ENCODE results near the gene NOX3.

Gene NOX3

DNA sequence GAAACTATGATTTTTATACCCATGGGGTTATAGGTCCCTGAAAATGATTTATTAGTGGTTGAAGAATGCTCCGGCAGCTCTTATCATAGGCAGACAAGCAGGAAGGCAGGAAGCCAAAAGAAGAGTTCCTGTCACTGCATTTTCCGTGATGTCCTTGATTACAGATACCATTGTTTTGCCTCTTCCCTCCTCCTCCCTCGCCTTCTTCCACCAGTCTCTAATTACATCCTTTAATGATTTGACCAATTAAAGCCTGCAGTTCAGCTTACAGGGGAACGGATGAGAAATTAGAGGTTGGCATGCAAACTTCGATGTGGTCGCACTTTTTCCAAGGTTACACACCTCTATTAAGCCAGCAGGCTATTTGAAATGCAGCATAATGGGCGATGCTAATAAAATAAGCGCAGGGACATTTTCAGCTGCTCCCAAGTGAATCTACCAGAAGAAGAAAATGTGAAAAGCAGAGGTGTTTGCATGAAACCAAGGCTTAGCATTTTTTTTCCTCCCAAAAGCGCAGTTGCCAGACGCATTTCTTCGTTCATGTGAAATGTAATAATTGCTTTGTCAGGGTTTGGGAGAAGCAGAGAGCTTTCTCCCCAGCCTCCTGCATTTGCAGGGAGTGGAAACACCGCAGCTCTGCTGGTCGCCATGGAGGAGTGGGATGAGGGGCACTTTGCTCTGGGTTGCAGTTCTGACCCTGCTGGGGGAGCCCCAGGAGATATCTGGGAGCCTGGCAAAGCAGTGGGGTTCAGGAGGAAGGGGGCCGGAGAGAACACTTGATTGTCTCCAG is 6.0 kb downstream of the NOX3 start:
- H3K4me1 ChIP-seq (ENCODE audit: control insufficient read depth in 1 of 2, insufficient read depth in 2 of 2, low read length in 2 of 2) = no peaks in the 10 kb centered on the region
- H2BK120ac ChIP-seq (ENCODE audit: insufficient read depth, low read length, poor library complexity) = no peak overlapping the region
- no peak for DNase-seq

DNA sequence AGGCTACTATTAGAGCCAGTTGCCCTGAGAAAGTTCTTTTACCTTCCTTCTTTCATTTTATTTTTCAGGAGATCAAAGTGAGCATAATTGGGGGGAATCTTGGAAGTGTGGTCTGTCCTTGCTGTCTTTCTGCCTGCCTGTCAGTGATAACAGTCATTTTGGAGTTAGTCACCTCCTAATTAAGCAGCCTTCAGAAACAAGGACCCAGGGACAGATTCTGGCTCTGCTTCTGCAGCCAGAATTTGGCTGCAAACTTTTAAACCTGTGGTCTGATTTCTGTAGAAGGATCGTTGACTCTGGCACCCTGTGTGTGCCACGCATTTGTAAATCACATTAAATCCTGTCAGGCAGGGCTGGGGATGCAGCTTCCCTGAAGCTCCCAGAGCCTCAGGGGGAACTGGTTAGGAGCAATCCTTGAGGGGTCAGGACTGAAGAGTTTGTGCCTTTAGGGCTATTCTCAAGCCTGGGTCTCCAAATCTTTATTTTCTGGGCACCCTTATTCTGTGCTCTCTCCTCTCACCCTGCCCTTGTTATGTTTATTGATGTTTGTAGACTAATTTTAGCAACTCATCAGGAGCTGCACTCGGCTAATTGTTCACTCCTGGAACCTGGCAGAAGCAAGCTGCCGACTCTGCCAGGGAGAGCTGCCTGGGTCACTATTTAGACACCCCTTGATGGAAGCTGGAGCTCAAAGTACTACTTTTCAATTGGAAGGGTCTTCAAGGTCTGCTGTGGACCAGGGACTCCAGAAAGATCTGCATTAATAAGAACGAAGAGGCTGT is 6.8 kb downstream of the NOX3 start:
- H3K36me3 ChIP-seq (ENCODE audit: control insufficient read depth in 1 of 2, insufficient read depth in 2 of 2, low read length in 2 of 2) = no peaks in the 10 kb centered on the region
- no peaks in the 10 kb centered on the region for H3K9me3 ChIP-seq (ENCODE audit: insufficient read depth, low read depth, low read length)
- H2BK5ac ChIP-seq (ENCODE audit: low read depth, low read length, poor library complexity) = no peak overlapping the region
- WGBS (ENCODE audit: extremely low coverage, insufficient coverage, insufficient read length) = no CpG with 5 or more reads among the region's 5 CpGs
- no peaks in the 10 kb centered on the region for H3K4me1 ChIP-seq (ENCODE audit: control insufficient read depth in 1 of 2, insufficient read depth in 2 of 2, low read length in 2 of 2)
- H4K91ac ChIP-seq (ENCODE audit: low read depth, low read length) = no peak overlapping the region
- H3K18ac ChIP-seq (ENCODE audit: low read length) = no peak overlapping the region
- no peak overlapping the region for H3K4me2 ChIP-seq (ENCODE audit: low read length)
- no peak overlapping the region for H3K9ac ChIP-seq (ENCODE audit: low read length)
- H3K4me3 ChIP-seq (ENCODE audit: low read depth, low read length) = no peak overlapping the region
- no peak overlapping the region for H4K12ac ChIP-seq (ENCODE audit: low read depth, low read length)
- H2AK5ac ChIP-seq (ENCODE audit: low read length) = no peak overlapping the region
- H3K23ac ChIP-seq (ENCODE audit: low read length) = no peak overlapping the region
- H3K27ac ChIP-seq (ENCODE audit: low read depth, low read length) = no peak overlapping the region
- H2BK120ac ChIP-seq (ENCODE audit: insufficient read depth, low read length, poor library complexity) = no peak overlapping the region
- no peaks in the 10 kb centered on the region for H3K27me3 ChIP-seq (ENCODE audit: insufficient read depth, low read length)
- no peak overlapping the region for H3K14ac ChIP-seq (ENCODE audit: low read length)
- no peak overlapping the region for H3K4ac ChIP-seq (ENCODE audit: low read depth, low read length)
- H4K8ac ChIP-seq (ENCODE audit: low read depth, low read length) = no peak overlapping the region
- no peaks in the 10 kb centered on the region for H3K79me1 ChIP-seq (ENCODE audit: low read length)
- no peak overlapping the region for H2BK12ac ChIP-seq (ENCODE audit: low read length)
- H3K79me2 ChIP-seq (ENCODE audit: control insufficient read depth, insufficient read depth, low read length, poor library complexity) = no peaks in the 10 kb centered on the region
- no peak for DNase-seq
- H2AFZ ChIP-seq (ENCODE audit: insufficient read depth, low read length, poor library complexity) = no peak overlapping the region

More for the DNA sequence above, 6.0 kb downstream of the NOX3 start:
- H2AK5ac ChIP-seq (ENCODE audit: low read length) = no peak overlapping the region
- H3K79me2 ChIP-seq (ENCODE audit: control insufficient read depth, insufficient read depth, low read length, poor library complexity) = no peaks in the 10 kb centered on the region
- no peaks in the 10 kb centered on the region for H3K79me1 ChIP-seq (ENCODE audit: low read length)
- H4K91ac ChIP-seq (ENCODE audit: low read depth, low read length) = no peak overlapping the region
- H4K12ac ChIP-seq (ENCODE audit: low read depth, low read length) = no peak overlapping the region
- H3K27me3 ChIP-seq (ENCODE audit: insufficient read depth, low read length) = no peaks in the 10 kb centered on the region
- H3K4me3 ChIP-seq (ENCODE audit: low read depth, low read length) = no peak overlapping the region
- no peak overlapping the region for H3K14ac ChIP-seq (ENCODE audit: low read length)
- no peak overlapping the region for H3K18ac ChIP-seq (ENCODE audit: low read length)
- no peak overlapping the region for H3K4ac ChIP-seq (ENCODE audit: low read depth, low read length)
- WGBS (ENCODE audit: extremely low coverage, insufficient coverage, insufficient read length) = no CpG with 5 or more reads among the region's 14 CpGs
- H2AFZ ChIP-seq (ENCODE audit: insufficient read depth, low read length, poor library complexity) = no peak overlapping the region
- H4K8ac ChIP-seq (ENCODE audit: low read depth, low read length) = no peak overlapping the region
- H3K9me3 ChIP-seq (ENCODE audit: insufficient read depth, low read depth, low read length) = no peaks in the 10 kb centered on the region
- no peak overlapping the region for H2BK12ac ChIP-seq (ENCODE audit: low read length)
- H2BK5ac ChIP-seq (ENCODE audit: low read depth, low read length, poor library complexity) = no peak overlapping the region
- no peak overlapping the region for H3K23ac ChIP-seq (ENCODE audit: low read length)
- no peak overlapping the region for H3K27ac ChIP-seq (ENCODE audit: low read depth, low read length)
- no peak overlapping the region for H3K4me2 ChIP-seq (ENCODE audit: low read length)
- H3K36me3 ChIP-seq (ENCODE audit: control insufficient read depth in 1 of 2, insufficient read depth in 2 of 2, low read length in 2 of 2) = no peaks in the 10 kb centered on the region
- no peak overlapping the region for H3K9ac ChIP-seq (ENCODE audit: low read length)

DNA sequence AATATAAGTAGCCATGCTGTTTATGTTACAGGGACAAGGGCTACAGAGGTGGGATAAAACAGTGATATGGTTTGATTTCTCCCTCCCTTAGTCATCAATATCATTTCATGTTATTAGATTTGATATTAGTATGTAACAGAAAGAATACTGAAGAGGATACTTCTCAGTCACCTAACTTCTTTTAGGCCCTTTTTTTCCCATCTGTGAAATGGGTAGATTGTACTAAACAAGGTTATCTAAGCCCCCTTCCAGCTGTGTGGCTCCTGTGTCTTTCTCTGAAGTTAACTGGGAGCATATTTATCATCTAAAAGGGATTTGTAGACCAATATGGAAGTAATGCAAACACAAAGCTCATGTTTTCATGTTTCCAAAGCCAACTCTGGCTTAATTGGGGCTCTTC is 7.7 kb downstream of the NOX3 start:
- H3K27me3 ChIP-seq (ENCODE audit: insufficient read depth, low read length) = no peaks in the 10 kb centered on the region

DNA sequence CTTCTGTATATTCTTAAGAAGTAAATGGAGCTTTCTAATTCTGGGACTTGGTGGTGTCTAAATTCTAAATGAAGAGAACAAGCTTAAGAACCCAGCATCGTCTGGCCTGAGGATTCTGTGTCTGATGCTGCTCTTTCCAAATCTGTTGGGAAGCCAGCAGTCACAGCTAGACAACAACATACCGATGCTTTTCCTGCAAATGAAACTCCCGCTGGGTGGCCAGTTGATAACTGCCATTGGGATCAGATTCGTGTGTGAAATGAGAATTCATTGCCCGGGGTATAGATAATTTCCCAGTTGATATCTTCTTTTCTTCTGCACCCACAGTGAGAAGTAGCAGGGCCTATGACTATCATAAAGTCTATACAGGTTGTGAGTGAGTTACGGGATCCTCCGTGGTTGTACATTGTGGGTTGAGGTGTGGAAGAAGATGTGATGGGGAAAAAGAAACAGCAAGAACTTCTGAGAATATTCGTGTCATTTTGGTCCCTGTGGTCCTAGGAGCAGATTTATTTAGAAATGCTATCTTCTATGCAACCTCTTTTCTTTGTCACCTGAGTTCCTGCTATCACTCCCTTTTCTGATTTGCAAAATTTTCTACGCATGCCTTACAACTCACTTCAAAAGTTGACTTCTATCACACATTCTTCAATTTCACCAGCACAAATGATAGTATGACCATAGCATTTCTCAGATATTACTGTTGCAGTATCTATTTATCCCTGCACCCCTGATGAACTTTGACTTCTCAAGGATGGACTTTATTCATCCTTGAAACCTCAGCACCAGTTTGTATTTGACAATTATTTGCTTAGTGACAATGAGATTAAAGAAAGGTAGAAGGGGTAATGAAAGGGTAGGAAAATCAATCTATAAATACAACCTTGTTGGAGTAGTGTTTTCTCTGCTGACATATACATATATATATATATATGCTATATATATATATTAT is 10.4 kb downstream of the NOX3 start:
- no peak overlapping the region for H3K4me2 ChIP-seq (ENCODE audit: low read length)
- no peak overlapping the region for H2BK5ac ChIP-seq (ENCODE audit: low read depth, low read length, poor library complexity)
- H3K79me1 ChIP-seq (ENCODE audit: low read length) = no peaks in the 10 kb centered on the region
- H4K12ac ChIP-seq (ENCODE audit: low read depth, low read length) = no peak overlapping the region
- H3K23ac ChIP-seq (ENCODE audit: low read length) = no peak overlapping the region
- H3K27ac ChIP-seq (ENCODE audit: low read depth, low read length) = no peak overlapping the region
- no peak for DNase-seq
- H2AK5ac ChIP-seq (ENCODE audit: low read length) = no peak overlapping the region
- H2AFZ ChIP-seq (ENCODE audit: insufficient read depth, low read length, poor library complexity) = no peak overlapping the region
- no peak overlapping the region for H3K4me3 ChIP-seq (ENCODE audit: low read depth, low read length)
- no peaks in the 10 kb centered on the region for H3K4me1 ChIP-seq (ENCODE audit: control insufficient read depth in 1 of 2, insufficient read depth in 2 of 2, low read length in 2 of 2)
- no peak overlapping the region for H3K18ac ChIP-seq (ENCODE audit: low read length)
- H4K91ac ChIP-seq (ENCODE audit: low read depth, low read length) = no peak overlapping the region
- no peak overlapping the region for H3K14ac ChIP-seq (ENCODE audit: low read length)
- no peak overlapping the region for H2BK12ac ChIP-seq (ENCODE audit: low read length)
- H3K79me2 ChIP-seq (ENCODE audit: control insufficient read depth, insufficient read depth, low read length, poor library complexity) = no peaks in the 10 kb centered on the region
- no peaks in the 10 kb centered on the region for H3K36me3 ChIP-seq (ENCODE audit: control insufficient read depth in 1 of 2, insufficient read depth in 2 of 2, low read length in 2 of 2)
- no peak overlapping the region for H4K8ac ChIP-seq (ENCODE audit: low read depth, low read length)
- H3K4ac ChIP-seq (ENCODE audit: low read depth, low read length) = no peak overlapping the region
- no peak overlapping the region for H2BK120ac ChIP-seq (ENCODE audit: insufficient read depth, low read length, poor library complexity)
- WGBS (ENCODE audit: extremely low coverage, insufficient coverage, insufficient read length) = no CpG with 5 or more reads among the region's 9 CpGs
- H3K27me3 ChIP-seq (ENCODE audit: insufficient read depth, low read length) = no peaks in the 10 kb centered on the region
- H3K9me3 ChIP-seq (ENCODE audit: insufficient read depth, low read depth, low read length) = no peaks in the 10 kb centered on the region
- H3K9ac ChIP-seq (ENCODE audit: low read length) = no peak overlapping the region

More for the DNA sequence above, 7.7 kb downstream of the NOX3 start:
- no peak overlapping the region for H2BK120ac ChIP-seq (ENCODE audit: insufficient read depth, low read length, poor library complexity)
- H3K18ac ChIP-seq (ENCODE audit: low read length) = no peak overlapping the region
- H3K4me1 ChIP-seq (ENCODE audit: control insufficient read depth in 1 of 2, insufficient read depth in 2 of 2, low read length in 2 of 2) = no peaks in the 10 kb centered on the region
- no peak overlapping the region for H4K91ac ChIP-seq (ENCODE audit: low read depth, low read length)
- no peak overlapping the region for H3K4me2 ChIP-seq (ENCODE audit: low read length)
- H4K12ac ChIP-seq (ENCODE audit: low read depth, low read length) = no peak overlapping the region
- no peaks in the 10 kb centered on the region for H3K79me1 ChIP-seq (ENCODE audit: low read length)
- no peak overlapping the region for H3K23ac ChIP-seq (ENCODE audit: low read length)
- no peak overlapping the region for H3K4ac ChIP-seq (ENCODE audit: low read depth, low read length)
- no peak overlapping the region for H4K8ac ChIP-seq (ENCODE audit: low read depth, low read length)
- no peak overlapping the region for H2AFZ ChIP-seq (ENCODE audit: insufficient read depth, low read length, poor library complexity)
- H3K79me2 ChIP-seq (ENCODE audit: control insufficient read depth, insufficient read depth, low read length, poor library complexity) = no peaks in the 10 kb centered on the region
- no peak overlapping the region for H3K4me3 ChIP-seq (ENCODE audit: low read depth, low read length)
- H3K14ac ChIP-seq (ENCODE audit: low read length) = no peak overlapping the region
- no peak for DNase-seq
- no peak overlapping the region for H3K27ac ChIP-seq (ENCODE audit: low read depth, low read length)
- no peak overlapping the region for H2AK5ac ChIP-seq (ENCODE audit: low read length)
- H2BK5ac ChIP-seq (ENCODE audit: low read depth, low read length, poor library complexity) = no peak overlapping the region
- H2BK12ac ChIP-seq (ENCODE audit: low read length) = no peak overlapping the region
- H3K36me3 ChIP-seq (ENCODE audit: control insufficient read depth in 1 of 2, insufficient read depth in 2 of 2, low read length in 2 of 2) = no peaks in the 10 kb centered on the region
- H3K9ac ChIP-seq (ENCODE audit: low read length) = no peak overlapping the region
- H3K9me3 ChIP-seq (ENCODE audit: insufficient read depth, low read depth, low read length) = no peaks in the 10 kb centered on the region

Measured in trophoblast cell (in vitro differentiated cells and primary cell).